CD4-positive, alpha-beta T cell treated with Interferon alpha-2 for 1 hour (primary cell): Measurements from ENCODE around the gene PAPPA2.
A peak's percentile ranks its signal among the peaks of the same experiment; 100 is the strongest.

ENCODE experiments used
- DNase-seq, 2 donors: peaks; one replicate each; pipeline ENCODE4 v3.0.0-alpha.2; 2020 to 2022

The PAPPA2 gene

GRCh38 chr1:176877557-176877956 lies 414.6 kb downstream of the PAPPA2 start:
- no peak for DNase-seq

GRCh38 chr1:176878750-176879536 lies 416.0 kb downstream of the PAPPA2 start:
- no peak for DNase-seq

GRCh38 chr1:176879784-176880620 lies 417.0 kb downstream of the PAPPA2 start:
- DNase-seq: no peak

DNA sequence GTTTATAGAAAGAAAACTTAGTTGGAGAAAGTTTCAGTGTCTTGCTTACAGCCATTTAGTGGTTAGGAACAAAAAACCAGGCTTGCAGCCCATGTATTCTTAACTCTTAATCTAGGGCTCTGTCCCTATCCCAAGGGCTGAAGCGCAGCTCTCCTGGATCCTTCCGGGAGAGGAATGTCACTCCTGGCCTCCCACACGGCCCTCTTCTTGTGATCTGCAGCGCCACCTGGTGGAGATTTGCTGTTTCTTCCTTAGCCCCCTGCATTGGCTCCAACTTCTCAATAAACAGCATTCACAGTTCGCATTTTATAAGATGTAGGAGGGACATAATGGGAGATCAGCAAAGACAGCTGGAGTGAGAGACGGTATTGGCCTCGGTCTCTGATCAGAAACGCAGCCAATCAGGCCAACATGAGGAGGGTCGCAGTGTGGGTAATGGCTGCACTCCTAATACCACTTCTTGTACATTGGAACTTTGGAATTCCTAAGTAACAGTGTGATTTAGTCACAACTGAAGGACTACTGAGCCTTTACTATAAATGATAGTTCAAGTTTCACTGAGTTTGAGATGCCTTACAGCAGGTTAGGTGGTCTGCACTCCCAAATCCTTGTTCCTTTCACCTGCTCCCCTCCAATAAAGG lies 418.1 kb downstream of the PAPPA2 start:
- peak in 1 of 2 donors; percentile 22 for DNase-seq

GRCh38 chr1:176884286-176884685 lies 421.3 kb downstream of the PAPPA2 start:
- no peak for DNase-seq

GRCh38 chr1:176884911-176885310 lies 421.9 kb downstream of the PAPPA2 start:
- no peak for DNase-seq

GRCh38 chr1:176885341-176885740 lies 422.4 kb downstream of the PAPPA2 start:
- no peak for DNase-seq

DNA sequence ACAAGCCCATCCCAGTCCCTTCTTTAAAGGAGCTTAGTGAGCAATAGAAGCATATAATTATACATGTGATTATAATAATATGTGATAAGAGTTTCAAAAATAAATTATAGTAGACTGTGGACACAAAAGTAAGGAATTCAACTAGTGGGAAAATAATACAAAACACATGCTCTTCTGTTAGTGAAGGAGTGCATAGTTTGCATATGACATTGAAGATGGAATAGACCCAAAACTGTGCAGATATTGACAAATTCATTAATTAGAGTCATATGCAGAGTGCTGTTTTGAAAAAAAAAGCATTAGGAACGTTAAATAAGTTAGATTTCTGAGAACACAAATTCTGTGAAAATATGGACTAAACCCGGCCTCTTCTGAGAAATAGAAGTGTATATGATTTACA lies 422.8 kb downstream of the PAPPA2 start:
- no peak for DNase-seq

GRCh38 chr1:176888471-176889032 lies 425.6 kb downstream of the PAPPA2 start:
- DNase-seq: no peak

DNA sequence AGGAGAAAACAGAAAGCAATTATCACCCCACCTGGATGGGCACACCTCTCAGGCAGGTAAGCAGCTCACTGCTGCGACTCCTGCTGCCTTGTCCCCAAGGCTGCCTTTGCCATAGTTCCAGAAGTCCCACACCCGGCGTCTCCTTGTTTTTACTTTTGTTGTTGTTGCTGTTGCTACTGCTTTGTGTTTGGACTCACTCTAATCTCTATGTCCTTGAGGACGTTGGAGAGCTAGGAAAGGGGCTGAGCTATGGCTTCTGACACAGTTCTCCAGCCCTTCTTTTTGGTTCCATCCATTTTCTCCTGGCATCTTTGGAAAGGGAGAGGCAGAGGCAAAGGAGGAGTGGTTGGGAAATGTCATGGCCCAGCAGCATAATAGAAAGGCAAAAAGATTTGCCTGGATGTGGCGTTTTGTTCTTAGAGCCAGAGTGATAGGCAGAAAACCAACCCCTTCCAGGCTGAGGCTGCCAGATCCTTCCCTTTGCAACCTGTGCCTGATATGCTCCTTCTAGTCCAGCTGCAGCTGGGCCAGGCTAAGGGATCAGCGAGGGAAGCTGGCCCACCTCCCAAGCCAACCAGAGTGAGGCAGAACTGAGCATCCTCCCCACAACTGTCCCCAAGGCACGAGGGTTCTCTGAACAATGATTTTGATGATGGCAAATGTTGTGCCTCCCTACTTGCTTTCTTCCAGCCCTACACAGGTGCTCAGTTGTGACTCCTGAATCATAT lies 430.8 kb downstream of the PAPPA2 start:
- DNase-seq: no peak

- DNase-seq: no peak
Measured at GRCh38 chr1:176894450-176894849, 431.5 kb downstream of the PAPPA2 start.
